Head of caudate nucleus (tissue), 42 donors: ENCODE data around the gene RAB10.
A peak's percentile ranks its signal among the peaks of the same experiment; 100 is the strongest.

ENCODE experiments used
- DNase-seq, 42 donors: peaks; one replicate each; pipeline versions ENCODE4 v3.0.0 to v3.0.0-alpha.2; 2020 to 2021; ENCODE audit warnings: mixed read lengths in 7 of 42
- intact Hi-C: fragments of 100-400 bp; cut with DNase I; formaldehyde crosslinking; loops from one replicate; pipeline ENCODE4 v1.15.0; 2022

The RAB10 gene

GRCh38 chr2:26184121-26184520, 150.2 kb downstream of the RAB10 start:
- intact Hi-C loops = no loop called here
- DNase-seq = peak in 1 of 42 donors; percentile 34

GRCh38 chr2:26184555-26185303, 150.8 kb downstream of the RAB10 start:
- intact Hi-C loops = no loop called here
- DNase-seq = peak in 7 of 42 donors; percentile 26 to 59 (median 48)

- intact Hi-C loops = no loop called here
- peak in 1 of 42 donors; percentile 40 for DNase-seq
Observed at GRCh38 chr2:26185304-26185928, 151.5 kb downstream of the RAB10 start.

DNA sequence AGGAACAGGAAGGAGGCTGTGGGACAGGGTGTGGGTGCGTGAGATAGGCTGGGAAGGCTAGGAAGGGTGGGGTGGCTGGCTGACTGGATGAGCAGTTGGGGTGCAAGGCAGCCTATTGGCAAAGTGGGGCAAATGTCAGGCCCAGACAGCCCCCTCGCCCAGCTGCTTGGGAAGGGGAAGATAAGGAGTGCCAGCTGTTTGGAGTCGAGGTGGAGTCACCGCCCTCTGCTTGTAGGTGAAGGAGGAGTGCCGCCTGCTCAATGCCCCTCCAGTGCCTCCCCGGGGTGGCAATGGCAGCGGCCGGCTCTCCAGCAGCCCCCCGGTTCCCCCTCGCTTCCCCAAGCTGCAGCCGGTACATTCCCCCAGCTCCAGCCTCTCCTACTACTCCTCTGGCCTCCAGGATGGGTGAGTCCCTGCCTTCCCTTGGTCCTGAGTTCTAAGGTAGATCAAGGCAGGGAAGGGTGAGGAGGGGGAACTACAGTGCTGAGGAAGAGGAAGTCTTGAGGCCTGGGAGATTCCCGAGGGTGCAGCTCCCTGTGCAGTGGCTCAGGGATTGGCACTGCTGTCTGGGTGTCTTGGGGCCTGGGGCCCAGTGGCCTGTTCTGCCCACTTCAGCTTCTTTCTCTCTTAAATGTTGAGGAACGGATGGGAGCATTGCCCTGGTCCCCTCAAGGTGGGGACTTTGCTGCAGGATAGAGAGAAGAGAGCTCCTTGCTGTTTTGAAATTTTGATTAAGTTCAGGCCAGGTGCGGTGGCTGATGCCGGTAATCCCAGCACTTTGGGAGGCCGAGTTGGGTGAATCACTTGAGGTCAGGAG, 152.3 kb downstream of the RAB10 start:
- peak in 1 of 42 donors; percentile 25 for DNase-seq
- intact Hi-C loops = no loop called here
